Stimulated activated CD4-positive, alpha-beta T cell treated with anti-CD3 and anti-CD28 coated beads, Interleukin-2, amount 100 ng/mL, for 4 hours (primary cell): ENCODE results near the gene CCDC186.
"Not testable (repeated sequence)": the region's sequence is repeated elsewhere in the genome, so short reads cannot be mapped to it uniquely, and the experiment has no call there.

ENCODE experiments used
- DNase-seq: peaks from one replicate; pipeline ENCODE4 v3.0.0-alpha.2; 2020; ENCODE audit warnings: low read depth

CCDC186 gene

DNA sequence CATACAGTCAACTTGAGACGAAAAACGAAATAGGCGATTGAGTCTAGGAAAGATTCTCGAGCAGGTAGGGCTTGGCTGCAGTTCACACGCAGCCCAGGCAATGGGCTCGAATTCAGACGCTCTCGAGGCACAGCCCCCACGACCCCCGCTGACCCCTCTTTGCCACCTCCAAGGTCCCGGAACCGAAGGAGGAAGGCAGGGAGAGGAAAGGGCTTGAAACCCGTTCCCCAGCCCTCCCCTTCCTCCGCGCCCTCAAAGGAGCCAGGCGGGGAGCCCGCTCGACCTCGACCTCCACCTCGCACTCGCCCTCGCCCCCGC, 441 bp downstream of the CCDC186 start:
- no peak for DNase-seq

GRCh38 chr10:114172776-114173602, 1.0 kb downstream of the CCDC186 start:
- DNase-seq: no peak

- no peak for DNase-seq
These were observed 1.8 kb downstream of the CCDC186 start for GRCh38 chr10:114172216-114172615.

- DNase-seq: no peak
These were observed 5.5 kb downstream of the CCDC186 start for GRCh38 chr10:114168450-114169009.

DNA sequence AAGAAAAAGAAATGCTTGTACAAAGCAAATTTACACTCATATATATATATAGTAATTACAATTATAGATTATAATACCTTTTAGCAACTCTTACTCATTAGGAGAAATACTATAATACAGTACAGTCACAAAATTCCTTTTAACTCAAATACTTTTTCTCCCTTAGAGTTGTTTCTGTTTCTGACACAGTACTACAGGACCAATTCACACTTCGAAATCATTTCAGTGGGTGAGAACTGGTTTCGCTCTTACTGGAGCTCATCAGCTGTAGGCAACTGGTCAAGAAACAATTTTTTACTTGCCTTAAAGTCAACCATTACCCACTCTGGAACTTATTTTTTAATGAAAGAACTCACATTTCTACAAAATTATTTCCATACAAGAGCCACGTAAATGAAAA, 6.0 kb downstream of the CCDC186 start:
- no peak for DNase-seq

DNA sequence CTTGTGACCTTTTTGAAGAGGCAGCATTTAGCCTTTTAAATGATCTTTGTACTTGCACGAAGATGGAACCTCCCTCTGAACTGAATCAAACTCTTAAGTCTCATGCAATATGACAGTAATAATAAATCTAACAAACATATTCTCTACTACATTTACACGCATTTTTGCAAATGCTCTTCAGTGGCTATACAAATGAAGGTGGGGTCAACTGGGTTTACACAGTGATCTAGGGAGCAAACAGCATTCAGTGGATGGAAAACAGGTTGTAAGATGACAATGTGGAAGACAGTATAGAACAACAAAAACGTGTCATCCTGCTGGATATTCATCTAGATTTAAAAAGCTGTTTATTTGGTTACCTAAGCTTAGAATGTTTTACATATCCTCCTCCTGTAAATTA, 7.5 kb downstream of the CCDC186 start:
- no peak for DNase-seq

GRCh38 chr10:114166043-114166442, 8.0 kb downstream of the CCDC186 start:
- no peak for DNase-seq

GRCh38 chr10:114163062-114163461, 10.9 kb downstream of the CCDC186 start:
- no peak for DNase-seq

GRCh38 chr10:114157912-114158311, 16.1 kb downstream of the CCDC186 start:
- DNase-seq: no peak

GRCh38 chr10:114151892-114152291, 22.1 kb downstream of the CCDC186 start:
- DNase-seq: no peak

DNA sequence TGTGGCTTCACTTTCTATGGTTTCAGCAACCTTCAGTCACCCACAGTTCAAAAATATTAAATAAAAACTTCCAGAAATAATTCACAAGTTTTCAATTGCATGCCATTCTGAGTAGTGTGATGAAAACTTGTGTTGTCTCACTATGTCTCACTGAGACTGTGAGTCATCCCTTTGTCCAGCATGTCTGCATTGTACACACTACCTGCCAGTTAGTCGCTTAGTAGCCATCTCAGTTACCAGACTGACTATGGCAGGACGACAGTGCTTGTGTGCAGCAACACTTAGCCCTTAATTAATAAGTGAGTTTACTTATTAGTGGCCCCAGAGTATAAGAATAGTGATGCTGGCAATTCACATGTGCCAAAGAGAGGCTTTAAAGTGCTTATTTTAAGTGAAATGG, 22.5 kb downstream of the CCDC186 start:
- DNase-seq: no peak

GRCh38 chr10:114149476-114149875, 24.5 kb downstream of the CCDC186 start:
- DNase-seq: not testable (repeated sequence)

DNA sequence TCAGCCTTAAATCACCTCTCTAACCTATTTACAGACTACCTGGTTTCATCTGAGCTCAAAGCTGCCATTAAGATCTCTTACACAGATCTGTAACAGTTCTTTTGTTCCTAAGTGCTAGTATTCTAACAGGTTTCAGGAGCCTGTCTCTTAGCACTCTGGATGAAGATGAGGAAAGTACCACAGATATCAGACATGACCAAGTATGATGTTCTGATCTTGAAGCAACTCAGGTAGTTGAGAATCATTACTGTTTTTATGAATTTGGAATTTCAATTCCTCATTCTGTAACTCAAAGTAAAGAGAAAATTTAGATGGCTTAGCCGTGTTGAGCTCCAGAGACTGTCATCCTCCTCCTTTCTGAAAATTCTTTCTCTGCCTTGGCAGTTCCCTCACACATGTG, 30.8 kb downstream of the CCDC186 start:
- DNase-seq: no peak

DNA sequence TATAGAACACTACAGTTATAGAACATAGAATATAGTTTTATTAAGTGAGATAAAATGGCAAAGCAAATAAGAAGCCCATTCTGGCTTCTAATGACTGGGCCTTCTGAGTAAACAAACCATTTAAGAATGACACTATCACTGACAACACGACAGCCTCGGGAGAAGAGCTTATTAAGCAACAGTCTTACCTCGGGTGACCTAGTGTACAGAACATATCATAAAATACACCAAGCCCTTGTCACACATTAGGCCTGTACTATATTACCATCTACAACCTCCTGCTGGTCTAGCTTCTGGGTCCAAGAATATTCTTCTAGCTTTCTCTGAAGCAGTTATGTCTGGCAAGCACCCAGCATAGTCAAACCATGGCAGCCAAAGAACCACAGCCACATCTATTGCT, 32.0 kb downstream of the CCDC186 start:
- no peak for DNase-seq

DNA sequence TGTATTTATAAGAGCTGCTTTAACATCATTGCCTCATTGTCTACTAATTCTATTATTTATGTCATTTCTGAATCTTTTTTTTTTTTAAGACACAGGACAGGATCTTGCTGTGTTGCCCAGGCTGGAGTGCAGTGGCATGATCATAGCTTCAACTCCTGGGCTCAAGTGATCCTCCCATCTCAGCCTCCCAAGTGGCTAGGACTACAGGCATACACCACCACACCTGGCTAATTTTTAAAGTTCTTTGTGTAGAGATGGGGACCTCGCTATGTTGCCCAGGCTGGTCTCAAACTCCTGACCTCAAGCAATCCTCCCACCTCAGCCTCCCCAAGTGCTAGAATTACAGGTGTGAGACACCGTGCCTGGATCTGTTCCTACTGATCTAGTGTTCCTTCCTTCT, 33.2 kb downstream of the CCDC186 start:
- not testable (repeated sequence) for DNase-seq

- no peak for DNase-seq
These were observed 34.0 kb downstream of the CCDC186 start for GRCh38 chr10:114140036-114140435.

- no peak for DNase-seq
These were observed 35.4 kb downstream of the CCDC186 start for GRCh38 chr10:114138581-114138980.

DNA sequence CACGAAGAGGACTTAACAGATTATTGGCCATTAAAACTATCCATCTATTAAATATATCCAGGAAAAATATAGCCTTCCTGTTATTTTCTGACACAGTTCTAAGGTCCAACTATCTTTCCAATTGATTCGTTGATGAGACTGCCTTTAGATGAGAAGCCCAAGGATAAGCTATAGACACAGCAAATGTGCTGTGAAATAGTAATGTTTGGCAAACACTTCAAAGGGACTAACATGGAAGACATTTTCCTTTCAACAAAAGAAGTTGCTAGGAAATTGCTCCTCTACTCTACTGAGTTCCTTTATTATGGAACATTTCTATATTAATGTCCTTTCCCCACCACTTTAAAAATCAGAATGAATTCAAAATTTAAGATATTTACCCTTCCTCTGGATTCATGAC, 38.5 kb downstream of the CCDC186 start:
- DNase-seq: no peak

DNA sequence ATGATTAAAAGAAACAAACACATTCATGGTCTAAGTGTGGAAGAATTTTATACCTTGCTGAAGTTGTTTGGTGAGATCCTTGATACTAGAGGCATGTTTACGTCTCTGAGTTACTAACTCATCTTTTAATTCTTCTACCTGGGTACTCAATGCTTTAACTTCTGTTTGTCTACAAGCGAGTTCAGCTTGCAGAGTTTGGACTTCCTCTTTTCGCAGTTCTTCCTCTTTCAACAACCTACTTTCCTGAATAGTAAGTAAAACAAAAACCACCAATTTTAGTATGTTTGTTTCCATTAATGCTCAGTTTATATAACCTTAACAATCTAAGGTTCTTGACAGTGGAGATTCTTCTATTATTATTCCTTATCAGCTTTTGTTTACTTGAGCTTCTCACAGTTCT, 42.9 kb downstream of the CCDC186 start:
- DNase-seq: no peak

- no peak for DNase-seq
These were observed 53.0 kb downstream of the CCDC186 start for GRCh38 chr10:114121031-114121430.

DNA sequence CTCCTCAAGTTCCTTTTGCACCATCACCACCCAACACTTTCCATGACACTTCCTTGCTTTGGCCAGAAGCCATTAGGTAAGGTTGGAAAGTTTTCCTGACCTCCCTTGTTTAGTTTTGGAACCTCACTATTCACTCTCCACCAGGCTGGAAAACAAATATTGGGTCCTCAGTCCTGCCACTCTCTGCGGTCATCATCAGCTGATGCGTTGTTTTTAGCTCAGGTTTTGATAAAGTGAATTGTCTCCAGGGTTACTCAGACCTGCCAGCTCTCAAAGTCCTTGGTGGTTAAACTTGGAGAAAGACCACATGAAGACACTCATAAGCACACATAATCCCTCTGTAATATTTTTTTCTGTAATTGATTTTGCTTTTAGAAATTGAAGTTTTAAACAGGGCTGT, 55.5 kb downstream of the CCDC186 start:
- DNase-seq: no peak

GRCh38 chr10:114117728-114118127, 56.3 kb downstream of the CCDC186 start:
- DNase-seq: no peak

DNA sequence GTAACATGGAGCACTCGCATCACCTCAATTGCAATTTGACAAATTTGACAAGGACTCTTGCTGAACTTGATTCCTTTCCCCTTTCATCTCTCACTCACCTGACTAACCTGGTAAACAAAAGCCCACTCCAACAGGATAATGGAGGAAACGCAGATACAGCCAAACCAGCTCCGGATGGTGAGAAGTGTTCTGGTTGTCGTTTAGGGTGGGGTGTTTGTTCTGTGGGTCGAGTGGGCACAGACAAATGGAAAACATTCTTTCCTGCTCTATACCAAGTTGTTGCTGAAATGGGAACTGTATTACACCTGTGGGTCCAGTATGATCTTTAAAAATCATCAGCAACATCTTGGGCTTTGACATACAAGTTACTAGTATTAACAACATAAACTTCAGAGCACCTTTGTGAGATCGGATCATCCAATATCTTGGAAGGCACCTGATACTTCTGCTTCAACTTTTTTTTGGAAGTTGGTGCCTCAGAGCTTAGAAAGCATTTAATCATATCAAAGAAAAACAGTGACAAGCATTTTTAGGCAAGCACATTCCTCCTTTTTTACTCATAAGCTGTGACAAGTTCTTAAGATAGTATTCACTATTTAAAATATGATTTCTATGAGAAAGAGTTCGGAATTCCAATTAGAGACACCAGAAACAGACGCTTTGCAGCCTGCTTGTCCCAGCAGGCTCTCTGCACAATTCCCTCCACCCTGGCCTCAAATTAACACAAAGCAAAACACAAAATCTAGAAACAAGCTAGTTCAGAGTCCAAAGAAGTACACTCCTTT, 58.1 kb downstream of the CCDC186 start:
- no peak for DNase-seq
